H9 (cell line): ENCODE data around the gene TERC. TPM values are rescaled to one million over a fixed set of nuclear protein-coding genes. Genes with fewer than 3 reads are reported as not detected.

Experiments used
- DNase-seq: peaks from one replicate; pipeline ENCODE4 v3.0.0-alpha.2; 2017
- H2AFZ ChIP-seq: one replicate; pipeline ENCODE4 v1.6.1; 2013; ENCODE audit warnings: mild to moderate bottlenecking, low read length, control low read depth, moderate library complexity
- H2AK5ac ChIP-seq: 2 replicates; pipeline ENCODE4 v1.6.1; 2013; ENCODE audit warnings: low read length, control low read depth, mixed read lengths; ENCODE audit not compliant: insufficient read length
- H2BK120ac ChIP-seq: one replicate; pipeline ENCODE4 v1.6.1; 2013; ENCODE audit warnings: low read depth, mild to moderate bottlenecking, low read length, control low read depth, inconsistent platforms; ENCODE audit not compliant: poor library complexity, severe bottlenecking
- H2BK12ac ChIP-seq: 2 replicates; pipeline ENCODE4 v1.6.1; 2013; ENCODE audit warnings: low read length, control low read depth, mixed read lengths, low read depth; ENCODE audit not compliant: insufficient read length
- H2BK15ac ChIP-seq: 2 replicates; pipeline ENCODE4 v1.6.1; 2013; ENCODE audit warnings: low read depth, low read length, control low read depth
- H2BK20ac ChIP-seq: one replicate; pipeline ENCODE4 v1.6.1; 2013; ENCODE audit warnings: low read depth, mild to moderate bottlenecking, low read length, control low read depth, inconsistent platforms; ENCODE audit not compliant: poor library complexity, severe bottlenecking
- H2BK5ac ChIP-seq: 2 replicates; pipeline ENCODE4 v1.6.1; 2013; ENCODE audit warnings: low read length, control low read depth, mixed read lengths; ENCODE audit not compliant: insufficient read length
- H3K14ac ChIP-seq: 2 replicates; pipeline ENCODE4 v1.6.1; 2013; ENCODE audit warnings: low read length, control low read depth; ENCODE audit not compliant: insufficient read depth
- H3K18ac ChIP-seq: 2 replicates; pipeline ENCODE4 v1.6.1; 2013; ENCODE audit warnings: low read depth, mild to moderate bottlenecking, mixed read lengths, low read length, control low read depth; ENCODE audit not compliant: insufficient read length
- H3K23ac ChIP-seq: 2 replicates; pipeline ENCODE4 v1.6.1; 2013; ENCODE audit warnings: low read length, control low read depth, mixed read lengths, low read depth; ENCODE audit not compliant: insufficient read length
- H3K23me2 ChIP-seq: 2 replicates; pipeline ENCODE4 v1.6.1; 2013; ENCODE audit warnings: low read depth, mild to moderate bottlenecking, mixed read lengths, low read length, control low read depth; ENCODE audit not compliant: insufficient read length, poor library complexity, severe bottlenecking
- H3K27ac ChIP-seq: 2 replicates; pipeline ENCODE4 v1.5.1; 2013; ENCODE audit warnings: low read length, control low read depth, mixed read lengths, low read depth; ENCODE audit not compliant: insufficient read length
- H3K27me3 ChIP-seq: 2 replicates; pipeline ENCODE4 v1.6.1; 2013; ENCODE audit warnings: low read length, control low read depth, inconsistent platforms; ENCODE audit not compliant: insufficient read depth
- H3K4ac ChIP-seq: 2 replicates; pipeline ENCODE4 v1.6.1; 2013; ENCODE audit warnings: low read depth, mild to moderate bottlenecking, control low read depth, inconsistent platforms, low read length, moderate library complexity
- H3K4me1 ChIP-seq: 2 replicates; pipeline ENCODE4 v1.6.1; 2013; ENCODE audit warnings: low read length, control low read depth, inconsistent platforms; ENCODE audit not compliant: insufficient read depth
- H3K4me2 ChIP-seq: 2 replicates; pipeline ENCODE4 v1.6.1; 2013; ENCODE audit warnings: low read length, control low read depth, mixed read lengths; ENCODE audit not compliant: insufficient read length, insufficient read depth
- H3K56ac ChIP-seq: 2 replicates; pipeline ENCODE4 v1.6.1; 2013; ENCODE audit warnings: low read depth, mild to moderate bottlenecking, mixed read lengths, low read length, control low read depth; ENCODE audit not compliant: insufficient read length
- H3K79me1 ChIP-seq: 2 replicates; pipeline ENCODE4 v1.6.1; 2013; ENCODE audit warnings: low read depth, mild to moderate bottlenecking, moderate library complexity, low read length, control low read depth, inconsistent platforms; ENCODE audit not compliant: insufficient read depth, poor library complexity, severe bottlenecking
- H3K79me2 ChIP-seq: 2 replicates; pipeline ENCODE4 v1.6.1; 2013; ENCODE audit warnings: low read length, control low read depth, inconsistent platforms; ENCODE audit not compliant: insufficient read depth
- H3K9ac ChIP-seq: 2 replicates; pipeline ENCODE4 v1.6.1; 2013; ENCODE audit warnings: low read length, control low read depth, mixed read lengths; ENCODE audit not compliant: insufficient read length; ENCODE audit errors: extremely low read depth
- H3K9me3 ChIP-seq: one replicate; pipeline ENCODE4 v1.6.1; 2013; ENCODE audit warnings: low read depth, low read length, inconsistent platforms; ENCODE audit not compliant: control insufficient read depth
- H3T11ph ChIP-seq: one replicate; pipeline ENCODE4 v1.6.1; 2013; ENCODE audit warnings: mild to moderate bottlenecking, low read length, control low read depth, inconsistent platforms
- H4K20me1 ChIP-seq: one replicate; pipeline ENCODE4 v1.6.1; 2013; ENCODE audit not compliant: control insufficient read depth, insufficient read length, insufficient read depth
- H4K5ac ChIP-seq: 2 replicates; pipeline ENCODE4 v1.6.1; 2013; ENCODE audit warnings: low read depth, mild to moderate bottlenecking, mixed read lengths, low read length, control low read depth; ENCODE audit not compliant: insufficient read length
- H4K8ac ChIP-seq: replicated peaks from 2 replicates; pipeline ENCODE4 v1.6.1; 2013; ENCODE audit warnings: low read length, control low read depth, mixed read lengths, low read depth; ENCODE audit not compliant: insufficient read length
- H4K91ac ChIP-seq: 2 replicates; pipeline ENCODE4 v1.6.1; 2013; ENCODE audit warnings: low read depth, mild to moderate bottlenecking, moderate library complexity, mixed read lengths, low read length, control low read depth; ENCODE audit not compliant: insufficient read length
- H3K27ac Mint-ChIP-seq, 3 experiments: 2 replicates in 2 of 3; 3 replicates in 1 of 3; pipeline ENCODE4 v1.8.0; 2020 to 2021; ENCODE audit warnings: mixed read lengths in 3 of 3, mild to moderate bottlenecking in 1 of 3, moderate library complexity in 1 of 3
- H3K27me3 Mint-ChIP-seq: 2 replicates; pipeline ENCODE4 v1.8.0; 2021; ENCODE audit warnings: low read depth, mild to moderate bottlenecking, moderate library complexity, mixed read lengths
- H3K36me3 Mint-ChIP-seq, 3 experiments: 2 replicates in 2 of 3; 3 replicates in 1 of 3; pipeline ENCODE4 v1.8.0; 2020 to 2021; ENCODE audit warnings: low read depth in 3 of 3, mixed read lengths in 3 of 3; ENCODE audit not compliant: insufficient read depth in 1 of 3
- H3K4me1 Mint-ChIP-seq, 2 experiments: 2 replicates each; pipeline ENCODE4 v1.8.0; 2020; ENCODE audit warnings: mixed read lengths in 2 of 2
- H3K4me3 Mint-ChIP-seq, 2 experiments: 2 replicates in 1 of 2; 3 replicates in 1 of 2; pipeline ENCODE4 v1.8.0; 2020 to 2021; ENCODE audit warnings: mild to moderate bottlenecking in 2 of 2, mixed read lengths in 2 of 2, moderate library complexity in 1 of 2
- H3K9me3 Mint-ChIP-seq, 2 experiments: 2 replicates in 1 of 2; 3 replicates in 1 of 2; pipeline ENCODE4 v1.8.0; 2020; ENCODE audit warnings: mild to moderate bottlenecking in 2 of 2, mixed read lengths in 2 of 2, moderate library complexity in 1 of 2
- WGBS: extraction: QIAGEN DNeasy Blood & Tissue Kit; methylation state at CpG from one replicate; pipeline ENCODE4 v1.1.7; 2013; ENCODE audit warnings: missing lambda C conversion rate, low lambda C conversion rate, mixed read lengths; ENCODE audit not compliant: insufficient read length; ENCODE audit errors: extremely low coverage; 5-methylcytosine and 5-hydroxymethylcytosine counted together
- total RNA-seq: library from RNA; stranded (reverse); gene quantifications from 2 replicates; pipeline ENCODE4 v1.2.1, GENCODE V29; 2021
- TF ChIP-seq, protein P1 (sequence below): fragments of 200-600 bp; sonication (generic); conservative IDR thresholded peaks from 3 replicates; pipeline ENCODE4 v1.8.0; 2021; ENCODE audit warnings: antibody characterized with exemption, mild to moderate bottlenecking

The TERC gene
- total RNA-seq, 1 experiment from 2014 or later: 14.1 TPM

- WGBS: no CpG with 5 or more reads among the region's 6 CpGs
- H2BK120ac ChIP-seq: no peak overlapping the region
These were observed 17.9 kb downstream of the TERC start for GRCh38 chr3:169746924-169747323.

More at GRCh38 chr3:169746924-169747323, 17.9 kb downstream of the TERC start:
- no peak overlapping the region for H4K91ac ChIP-seq
- no peak overlapping the region for H3T11ph ChIP-seq
- H4K8ac ChIP-seq: no peak overlapping the region
- Mint-ChIP-seq H3K36me3 (no peaks in the 10 kb centered on the region), H3K4me3 (no peak overlapping the region), H3K4me1 (peaks cover 11% of the 10 kb centered on the region in 2 experiments), H3K27ac (no peak overlapping the region), H3K27me3 (no peaks in the 10 kb centered on the region; the same call in 1 of the 2 replicates), H3K9me3 (no peaks in the 10 kb centered on the region)
- no peak overlapping the region for H2BK20ac ChIP-seq
- H4K5ac ChIP-seq: no peak overlapping the region
- H3K9ac ChIP-seq: no peak overlapping the region
- H3K4me2 ChIP-seq: no peak overlapping the region
- no peak overlapping the region for H3K27ac ChIP-seq
- DNase-seq: no peak
- no peaks in the 10 kb centered on the region for H3K79me2 ChIP-seq
- no peak overlapping the region for H3K4ac ChIP-seq
- H2AFZ ChIP-seq: no peak overlapping the region
- H3K23me2 ChIP-seq: no peaks in the 10 kb centered on the region
- H3K23ac ChIP-seq: no peak overlapping the region
- H3K27me3 ChIP-seq: no peaks in the 10 kb centered on the region
- no peak overlapping the region for H3K14ac ChIP-seq
- no peak overlapping the region for H3K56ac ChIP-seq
- H3K18ac ChIP-seq: no peak overlapping the region
- no peak overlapping the region for H2BK15ac ChIP-seq
- H2BK12ac ChIP-seq: no peak overlapping the region
- H4K20me1 ChIP-seq: no peaks in the 10 kb centered on the region
- no peaks in the 10 kb centered on the region for H3K4me1 ChIP-seq
- no peaks in the 10 kb centered on the region for H3K79me1 ChIP-seq
- TF ChIP-seq, protein P1, sequence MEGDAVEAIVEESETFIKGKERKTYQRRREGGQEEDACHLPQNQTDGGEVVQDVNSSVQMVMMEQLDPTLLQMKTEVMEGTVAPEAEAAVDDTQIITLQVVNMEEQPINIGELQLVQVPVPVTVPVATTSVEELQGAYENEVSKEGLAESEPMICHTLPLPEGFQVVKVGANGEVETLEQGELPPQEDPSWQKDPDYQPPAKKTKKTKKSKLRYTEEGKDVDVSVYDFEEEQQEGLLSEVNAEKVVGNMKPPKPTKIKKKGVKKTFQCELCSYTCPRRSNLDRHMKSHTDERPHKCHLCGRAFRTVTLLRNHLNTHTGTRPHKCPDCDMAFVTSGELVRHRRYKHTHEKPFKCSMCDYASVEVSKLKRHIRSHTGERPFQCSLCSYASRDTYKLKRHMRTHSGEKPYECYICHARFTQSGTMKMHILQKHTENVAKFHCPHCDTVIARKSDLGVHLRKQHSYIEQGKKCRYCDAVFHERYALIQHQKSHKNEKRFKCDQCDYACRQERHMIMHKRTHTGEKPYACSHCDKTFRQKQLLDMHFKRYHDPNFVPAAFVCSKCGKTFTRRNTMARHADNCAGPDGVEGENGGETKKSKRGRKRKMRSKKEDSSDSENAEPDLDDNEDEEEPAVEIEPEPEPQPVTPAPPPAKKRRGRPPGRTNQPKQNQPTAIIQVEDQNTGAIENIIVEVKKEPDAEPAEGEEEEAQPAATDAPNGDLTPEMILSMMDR: no peak
- no peaks in the 10 kb centered on the region for H3K9me3 ChIP-seq
- no peak overlapping the region for H2BK5ac ChIP-seq
- no peak overlapping the region for H2AK5ac ChIP-seq
